ENCODE measurements around the gene XCL2.
"Not testable (repeated sequence)": the region's sequence is repeated elsewhere in the genome, so short reads cannot be mapped to it uniquely, and the experiment has no call there.

The XCL2 gene

DNA sequence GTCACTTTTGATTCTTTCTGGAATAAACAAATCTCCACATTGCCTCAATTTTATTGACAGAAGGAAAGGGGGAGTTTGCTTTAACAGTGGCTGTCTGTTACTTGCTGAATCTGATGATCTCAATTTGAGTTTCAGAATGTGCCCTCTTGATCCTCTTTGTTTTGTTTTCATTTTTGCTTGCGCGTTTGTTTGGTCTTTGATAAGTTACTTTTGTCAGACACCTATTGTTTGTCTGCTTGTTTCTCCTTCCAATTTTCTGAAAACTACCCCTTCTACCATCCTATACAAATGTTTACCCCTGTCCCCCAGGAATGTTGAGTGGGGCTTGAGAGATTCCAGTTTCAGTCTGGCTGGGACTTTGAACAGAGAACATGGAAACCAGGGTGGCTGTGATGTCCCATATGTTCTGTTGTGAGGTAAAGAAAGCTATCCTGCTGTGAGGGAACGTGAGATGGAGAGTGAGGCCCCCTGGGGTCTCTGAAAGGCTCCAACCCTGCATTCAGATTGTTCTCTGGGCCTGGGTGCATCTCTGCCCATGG, 11.8 kb upstream of the XCL2 start:
- DNase-seq, result no peak

- no peak for DNase-seq
Measured at GRCh38 chr1:168554603-168555483, 11.0 kb upstream of the XCL2 start.

- DNase-seq, result no peak
Measured at GRCh38 chr1:168553680-168554553, 10.1 kb upstream of the XCL2 start.

DNA sequence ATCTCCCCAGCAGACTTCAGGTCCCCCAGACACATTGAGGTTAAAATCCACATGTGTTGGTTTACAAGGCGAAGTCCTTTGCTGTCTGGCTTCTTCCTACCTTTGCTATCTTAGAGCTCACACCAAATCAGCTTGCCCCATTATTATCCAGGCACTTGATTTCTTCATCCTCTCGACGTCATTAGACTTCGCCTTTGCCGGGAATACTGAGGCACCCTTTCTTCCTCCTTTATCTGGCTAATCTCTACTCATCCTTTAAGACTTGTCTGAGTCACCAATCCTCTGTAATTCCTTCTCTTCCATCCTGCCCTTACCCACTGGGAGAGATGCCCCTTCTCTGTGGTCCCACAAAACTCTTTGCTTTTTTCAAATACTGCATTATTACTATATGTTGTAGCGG, 9.2 kb upstream of the XCL2 start:
- no peak for DNase-seq

DNA sequence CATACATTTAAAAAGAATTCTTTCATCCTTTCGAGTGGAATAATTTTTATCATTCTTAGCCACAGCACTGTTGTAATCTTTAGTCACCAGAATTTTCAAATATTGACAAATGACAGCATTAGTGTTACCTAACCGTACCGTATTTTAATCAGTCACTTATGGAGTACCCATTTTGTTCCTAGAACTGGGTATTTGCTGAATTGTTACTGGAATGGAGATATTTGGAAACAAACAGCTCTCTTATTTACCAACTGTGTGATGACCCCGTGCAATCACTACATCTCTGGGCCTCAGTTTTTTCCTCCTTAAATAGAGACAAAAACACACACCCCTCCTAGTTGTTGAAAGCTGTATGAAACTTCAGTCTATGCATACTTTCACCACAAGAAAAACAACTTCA, 7.9 kb upstream of the XCL2 start:
- no peak for DNase-seq

GRCh38 chr1:168550971-168551370, 7.2 kb upstream of the XCL2 start:
- no peak for DNase-seq

GRCh38 chr1:168546553-168546895, 2.7 kb upstream of the XCL2 start:
- DNase-seq, result not testable (repeated sequence)

DNA sequence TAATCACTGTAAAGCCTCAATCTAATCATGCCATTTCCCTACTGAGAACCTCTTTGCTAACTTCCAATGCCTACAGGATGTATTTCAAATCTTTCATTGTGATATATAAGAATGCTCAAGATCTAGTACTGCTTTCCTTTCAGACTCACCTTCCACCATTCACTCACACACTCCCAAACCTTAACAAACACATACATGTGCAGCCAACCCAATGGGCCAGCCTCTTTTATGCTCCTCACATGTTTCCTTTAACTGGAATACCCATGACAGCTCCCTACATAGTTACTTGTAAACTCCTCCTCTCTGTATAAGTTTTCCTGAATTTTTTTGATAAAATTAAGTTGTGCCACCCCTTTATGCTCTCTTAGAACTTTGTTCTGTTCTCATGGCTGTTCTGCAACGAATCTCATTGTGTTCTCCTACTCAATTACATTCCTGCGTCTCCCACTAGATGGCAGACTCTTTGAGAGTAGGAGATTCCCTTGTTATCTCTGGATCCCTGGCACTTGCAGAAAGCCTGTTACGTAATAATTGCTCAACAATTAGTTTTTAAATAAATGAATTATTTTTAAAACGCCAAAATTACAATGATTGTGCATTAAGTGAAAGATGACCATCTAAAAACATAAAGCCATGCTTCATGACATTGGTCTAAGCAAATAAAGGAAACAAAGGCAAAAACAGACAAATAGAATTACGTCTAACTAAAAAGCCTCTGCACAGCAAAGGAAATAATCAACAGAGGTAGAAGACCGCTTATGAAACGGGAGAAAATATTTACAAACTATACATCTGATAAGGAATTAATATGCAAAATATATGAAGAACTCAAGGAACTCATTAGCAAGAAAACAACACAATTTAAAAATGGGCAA, 2.1 kb upstream of the XCL2 start:
- not testable (repeated sequence) for DNase-seq

- not testable (repeated sequence) for DNase-seq
Measured at GRCh38 chr1:168542978-168543377, 819 bp downstream of the XCL2 start.

- not testable (repeated sequence) for DNase-seq
Measured at GRCh38 chr1:168540798-168541197, 3.0 kb downstream of the XCL2 start.

DNA sequence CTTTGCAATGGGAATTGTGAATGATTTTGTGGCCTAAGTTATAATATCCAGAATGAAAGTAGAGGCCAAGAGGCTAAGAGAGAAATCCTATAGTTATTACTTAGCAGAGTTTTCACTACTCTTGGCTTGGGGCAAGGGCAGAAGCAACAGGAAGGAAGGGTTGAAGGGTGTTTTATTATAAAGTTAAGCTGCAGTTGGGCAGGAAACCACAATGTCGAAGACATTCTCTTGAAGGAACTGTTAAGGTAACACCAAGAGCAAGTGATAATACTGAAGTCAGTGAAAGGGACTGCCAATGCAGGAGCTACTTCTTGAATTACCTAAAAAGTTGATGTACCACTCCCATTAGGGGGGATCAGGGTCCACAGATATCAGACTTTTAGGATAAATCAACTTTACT, 8.3 kb downstream of the XCL2 start:
- DNase-seq, result peak in 3 of 6 experiments; percentile 51 to 60 (median 55)

GRCh38 chr1:168531615-168532345, 12.0 kb downstream of the XCL2 start:
- peak in 3 of 6 experiments; percentile 38 to 54 (median 50) for DNase-seq

GRCh38 chr1:168529518-168529917, 14.3 kb downstream of the XCL2 start:
- no peak for DNase-seq

GRCh38 chr1:168521401-168522000, 22.3 kb downstream of the XCL2 start:
- DNase-seq, result peak in 2 of 6 experiments; percentile 18 to 43

GRCh38 chr1:168520832-168521231, 23.0 kb downstream of the XCL2 start:
- no peak for DNase-seq

GRCh38 chr1:168520052-168520751, 23.6 kb downstream of the XCL2 start:
- DNase-seq, result peak in 3 of 6 experiments; percentile 2 to 10 (median 2)

DNA sequence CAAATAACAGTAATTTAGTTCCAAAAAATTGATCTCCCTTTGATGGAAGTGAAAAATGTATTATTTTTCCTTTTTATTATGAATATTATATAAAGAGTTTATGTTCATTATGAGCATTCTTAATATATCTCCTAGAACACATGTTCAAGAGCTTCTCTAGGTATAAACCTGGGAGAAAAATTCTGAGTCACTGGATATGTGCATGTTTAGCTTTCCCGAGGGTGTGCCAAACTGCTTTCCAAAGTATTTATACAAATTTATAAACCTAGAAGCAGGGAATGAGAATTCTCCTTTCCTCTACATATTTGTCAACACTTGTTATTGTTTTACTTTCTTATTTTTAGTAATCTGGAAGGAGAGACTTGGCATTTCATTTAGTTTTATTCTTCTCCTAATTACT, 25.0 kb downstream of the XCL2 start:
- DNase-seq, result no peak

DNA sequence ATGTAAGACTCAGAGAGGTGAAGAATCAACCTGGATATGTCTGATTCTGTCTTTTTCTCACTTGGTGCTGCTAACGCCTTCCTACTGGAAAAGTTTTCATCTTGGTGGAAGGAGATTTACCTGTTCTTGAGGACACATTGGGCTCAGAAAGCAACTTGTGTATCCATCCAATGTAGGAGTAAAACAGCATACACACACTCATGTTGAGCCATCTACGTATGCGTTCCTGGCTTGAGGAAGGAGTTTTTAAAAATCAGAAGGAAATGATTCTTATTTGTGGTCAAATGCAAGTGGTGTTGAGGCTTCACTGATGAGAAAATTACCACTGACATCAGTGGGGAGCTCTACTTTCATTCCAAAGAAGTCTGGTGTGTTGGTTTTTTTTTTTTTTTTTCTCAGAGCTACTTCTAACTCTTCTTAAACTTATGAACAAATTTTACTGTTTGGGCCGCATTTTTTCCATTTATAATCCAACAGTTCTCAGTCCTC, 25.6 kb downstream of the XCL2 start:
- no peak for DNase-seq

GRCh38 chr1:168514455-168514854, 29.3 kb downstream of the XCL2 start:
- DNase-seq, result peak in 2 of 6 experiments; percentile 9 to 31

DNA sequence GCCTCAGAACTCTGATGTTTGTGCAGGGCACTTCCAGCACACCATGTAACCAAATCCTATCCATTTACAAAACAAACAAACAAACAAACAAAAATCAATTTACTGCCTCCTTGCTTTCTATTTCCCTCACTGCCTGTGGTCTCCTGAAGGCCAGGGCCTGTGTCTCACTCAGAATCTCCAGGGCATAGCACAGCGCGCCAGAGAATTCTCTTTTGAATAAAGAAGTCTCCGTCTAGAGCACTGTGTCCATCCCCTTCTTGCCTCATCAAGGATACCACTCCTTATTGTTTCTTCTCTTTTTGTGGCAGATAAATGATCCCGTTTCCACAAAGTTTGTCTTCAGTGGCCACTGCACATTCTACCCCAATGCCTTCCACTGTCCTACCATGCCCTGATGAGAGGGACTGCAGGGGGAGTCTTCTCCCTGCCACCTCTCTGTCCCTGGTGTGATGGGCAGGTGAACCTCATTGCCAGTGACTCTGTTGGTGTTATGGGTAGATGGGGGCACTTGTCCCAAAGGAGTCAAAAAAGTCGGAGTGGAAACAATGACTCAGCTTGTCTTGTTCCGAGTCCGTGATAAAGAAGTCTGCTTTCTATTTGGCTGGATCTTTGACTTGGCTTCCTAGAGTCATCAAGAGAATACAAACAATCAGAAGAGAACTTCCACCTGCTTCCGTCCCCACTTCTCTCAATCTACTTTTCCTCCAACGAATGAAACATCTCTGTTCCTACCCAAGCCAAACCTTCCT, 30.0 kb downstream of the XCL2 start:
- DNase-seq, result no peak

Measured in stimulated activated naive CD4-positive, alpha-beta T cell (primary cell).